NCI-H510A treated with DMSO at 0.1 percent for 48 hours (cell line): ENCODE measurements around the gene TBC1D22A.

Experiments
- DNase-seq: peaks from one replicate; lab custom pipeline; 2025; lab: John Stamatoyannopoulos, UW

Gene TBC1D22A

DNA sequence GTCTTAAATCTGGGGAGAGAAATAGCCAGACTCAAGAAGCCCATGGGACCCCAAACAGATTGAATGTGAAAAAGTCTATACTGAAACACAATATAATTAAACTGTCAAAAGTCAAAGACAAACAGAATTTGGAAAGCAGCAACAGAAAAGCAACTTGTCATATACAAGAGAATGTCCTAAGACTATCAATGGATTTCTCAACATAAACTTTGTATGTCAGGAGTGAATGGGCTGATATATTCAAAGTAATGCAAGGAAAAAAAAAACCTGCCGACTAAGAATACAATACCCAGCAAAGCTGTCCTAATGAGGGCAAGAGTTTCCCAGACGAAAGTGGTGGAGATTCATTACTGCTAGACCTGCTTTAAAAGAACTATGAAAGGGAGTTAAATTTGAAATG is 73.2 kb downstream of the TBC1D22A start:
- DNase-seq, result no peak

DNA sequence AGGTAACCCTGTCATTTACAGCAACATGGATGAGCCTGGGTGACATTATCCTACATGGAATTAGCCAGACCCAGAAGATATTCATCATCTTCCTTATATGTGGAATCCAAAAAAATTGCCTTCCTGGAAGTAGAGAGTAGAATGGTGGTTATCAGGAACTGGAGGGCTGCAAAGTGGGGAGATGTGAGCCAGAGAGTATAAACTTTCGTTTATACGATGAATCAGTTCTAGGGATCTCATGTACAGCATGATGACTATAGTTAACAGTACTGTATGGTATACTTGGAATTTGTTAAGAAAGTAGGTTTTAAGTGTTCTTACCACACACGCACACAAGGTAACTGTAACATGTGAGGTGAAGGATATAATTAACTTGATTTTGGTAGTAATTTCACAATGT is 79.1 kb downstream of the TBC1D22A start:
- no peak for DNase-seq

DNA sequence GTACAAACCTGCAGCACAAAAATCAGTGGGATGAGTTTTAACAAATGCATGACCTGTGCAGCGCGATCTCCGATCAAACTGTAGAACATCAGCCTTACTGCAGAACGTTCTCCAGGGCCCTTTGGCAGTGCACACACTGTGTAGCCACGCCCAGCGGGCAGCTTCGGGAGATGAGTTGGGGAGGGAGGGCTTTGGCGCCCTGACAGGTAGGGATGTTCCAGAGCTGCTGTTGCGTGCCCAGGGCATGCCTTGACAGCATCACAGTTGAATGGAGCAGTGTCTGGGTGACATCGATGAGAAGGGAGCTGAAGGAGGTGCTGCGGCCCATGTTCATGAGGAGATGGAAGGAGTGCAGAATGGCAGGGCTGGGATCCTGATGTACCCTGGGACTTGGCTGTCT is 80.2 kb downstream of the TBC1D22A start:
- peak; percentile 16 for DNase-seq

DNA sequence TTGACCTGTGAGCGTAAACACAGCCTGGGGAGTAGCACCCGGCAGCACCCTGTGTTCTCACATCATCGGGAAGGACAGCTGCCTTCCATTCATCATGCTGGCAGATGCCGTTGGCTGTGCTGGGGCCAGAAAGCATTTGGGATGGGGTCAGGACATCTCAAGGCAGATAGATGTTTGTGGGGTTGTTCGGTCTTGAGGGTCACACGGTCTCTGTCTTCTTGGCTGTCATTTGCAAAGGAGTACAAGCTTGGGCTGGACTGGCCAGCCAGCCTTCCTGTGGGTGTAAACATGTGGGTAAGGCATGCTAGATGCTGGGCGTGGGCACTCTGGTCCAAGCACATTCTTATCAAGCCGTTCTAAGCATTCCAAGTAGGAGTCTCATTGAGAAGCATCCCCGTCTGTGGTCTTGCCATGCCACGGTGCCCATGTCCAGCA is 81.4 kb downstream of the TBC1D22A start:
- no peak for DNase-seq

DNA sequence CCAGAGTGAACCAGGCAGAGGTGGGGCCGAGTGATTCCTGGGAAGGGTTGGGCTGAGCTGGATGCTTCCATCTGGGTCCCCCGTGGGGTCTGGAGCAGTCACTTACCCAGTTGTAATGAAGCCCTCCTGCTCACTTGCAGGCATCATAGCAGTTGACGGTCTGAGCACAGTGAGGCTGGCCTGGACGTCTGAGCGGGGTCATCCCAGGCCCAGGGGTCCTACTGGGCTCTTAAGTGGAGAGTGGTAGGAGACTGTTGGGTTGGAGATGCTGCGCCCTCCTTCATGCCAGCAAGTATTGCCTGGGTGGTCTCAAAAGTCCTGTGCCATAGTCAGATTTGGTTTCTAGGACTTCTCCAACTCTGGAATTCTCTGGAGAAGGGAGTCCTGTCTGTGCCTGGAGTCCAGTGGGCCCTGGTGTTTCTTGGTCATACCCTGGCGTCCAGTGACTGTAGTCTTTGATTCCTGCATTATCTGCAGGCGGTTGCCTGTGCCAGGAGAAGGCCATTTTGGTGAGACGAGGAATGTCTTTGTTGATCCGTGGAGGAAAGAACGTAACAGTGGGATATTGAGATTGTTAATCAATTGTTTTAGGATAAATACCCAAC is 82.3 kb downstream of the TBC1D22A start:
- no peak for DNase-seq

DNA sequence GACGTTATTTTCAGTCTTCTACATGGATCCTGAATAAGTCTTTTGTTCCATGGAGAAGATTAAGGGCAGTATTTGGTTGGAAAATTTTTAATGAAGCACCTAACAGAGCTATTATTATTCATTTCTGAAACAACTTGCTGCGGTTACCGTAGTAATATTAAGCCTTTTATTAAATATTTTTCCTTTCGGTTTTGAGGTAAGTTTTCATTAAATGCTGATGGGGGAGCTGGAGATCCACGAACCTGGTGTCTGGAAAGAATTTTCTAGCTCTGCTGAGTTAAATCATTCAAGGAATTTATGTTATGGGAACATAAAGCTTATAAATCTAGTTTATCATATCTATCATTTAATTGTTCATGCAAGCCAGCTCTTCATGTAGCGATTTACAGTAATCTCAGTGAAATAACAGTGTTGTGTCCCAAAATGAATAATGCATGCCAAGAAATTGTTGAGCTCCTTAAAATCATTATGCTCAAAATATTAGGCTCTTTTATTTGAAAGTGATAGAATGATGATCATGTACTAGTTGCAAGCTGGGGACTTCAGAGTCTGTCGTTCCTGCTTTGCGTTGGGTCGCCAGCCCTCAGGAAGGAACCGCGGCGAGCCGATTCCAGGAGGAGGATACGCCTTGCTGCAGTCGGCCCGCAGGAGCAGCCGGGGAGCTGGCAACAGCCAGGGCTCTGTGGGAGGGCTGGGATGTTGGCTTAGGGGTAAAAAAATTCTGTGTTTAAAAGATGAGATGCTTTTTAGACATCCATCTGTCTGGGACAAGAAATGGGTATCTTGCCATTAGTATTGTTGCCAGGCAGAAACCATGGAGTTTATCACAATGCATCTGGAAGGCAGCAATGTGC is 83.1 kb downstream of the TBC1D22A start:
- DNase-seq, result no peak

DNA sequence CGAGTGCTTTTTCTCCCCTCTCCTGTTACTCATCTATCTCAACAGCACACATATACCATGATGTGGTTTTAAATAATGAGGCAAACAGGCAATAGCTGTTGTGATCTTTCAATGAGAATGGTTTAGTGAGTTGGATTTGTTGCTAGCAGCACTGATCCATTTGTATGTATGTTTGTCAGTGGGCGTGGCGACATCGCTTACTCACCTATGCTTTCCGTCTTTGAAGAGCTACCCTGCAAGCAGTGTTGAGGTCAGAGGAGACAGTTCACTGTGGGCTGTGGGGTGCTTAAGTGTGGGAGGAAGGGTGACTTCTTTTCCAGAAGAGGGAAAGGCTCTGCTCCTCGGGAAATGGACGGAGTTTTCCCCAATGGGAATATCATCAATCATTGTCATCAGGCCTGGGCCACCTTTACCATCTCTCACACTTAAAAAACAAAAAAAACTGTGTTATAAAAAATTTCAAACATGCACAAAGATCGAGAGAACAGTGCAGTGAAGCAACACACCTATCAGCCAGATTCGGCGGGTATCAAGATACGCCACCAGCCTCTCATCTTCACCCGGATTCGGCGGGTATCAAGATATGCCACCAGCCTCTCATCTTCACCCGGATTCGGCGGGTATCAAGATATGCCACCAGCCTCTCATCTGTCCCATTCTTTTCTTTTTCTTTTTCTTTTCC is 83.8 kb downstream of the TBC1D22A start:
- DNase-seq, result no peak

DNA sequence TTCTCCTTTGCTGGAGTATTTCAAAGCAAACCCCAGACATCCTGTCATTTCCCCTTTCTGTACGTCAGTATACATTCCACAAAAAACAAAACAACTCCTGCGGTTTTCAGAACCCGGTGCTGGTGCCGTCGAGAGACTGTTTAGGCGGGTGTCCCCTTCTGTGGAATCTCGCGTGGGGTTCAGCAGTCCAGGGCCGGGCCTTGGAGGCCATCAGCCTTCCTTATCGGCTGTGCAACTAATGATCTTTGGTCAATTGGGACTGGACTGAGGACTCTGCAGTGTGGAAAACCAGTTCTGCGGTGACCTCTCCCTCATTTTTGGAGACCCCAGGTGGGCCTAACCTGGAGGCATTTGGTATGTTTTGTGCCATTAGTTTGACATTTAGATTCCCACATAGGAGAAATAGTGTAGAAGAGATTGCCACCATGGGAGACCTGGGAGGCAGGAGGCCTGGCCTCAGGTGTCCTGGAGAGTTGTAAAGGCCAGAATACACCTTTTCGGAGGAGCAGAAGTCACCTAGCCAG is 84.4 kb downstream of the TBC1D22A start:
- DNase-seq, result no peak

DNA sequence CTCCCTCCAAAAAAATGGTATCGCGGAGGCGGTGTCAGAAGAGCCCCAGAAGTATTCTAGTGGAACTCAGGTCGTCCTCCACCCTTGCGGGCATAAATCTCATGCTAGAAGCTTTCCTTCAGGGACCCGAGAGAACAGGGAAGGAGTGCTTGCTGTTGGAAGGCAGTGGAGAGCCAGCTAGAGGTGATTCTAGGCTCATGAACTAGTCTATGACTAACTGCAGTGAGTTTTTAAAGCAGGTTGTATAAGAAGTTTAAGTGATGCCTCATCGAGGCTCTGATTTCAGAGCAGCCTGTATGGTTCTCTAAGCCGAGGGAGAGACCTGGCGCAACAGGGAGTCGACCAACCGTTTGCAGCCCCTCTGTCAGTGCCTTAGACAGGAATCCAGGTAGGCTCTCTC is 85.7 kb downstream of the TBC1D22A start:
- DNase-seq, result no peak

DNA sequence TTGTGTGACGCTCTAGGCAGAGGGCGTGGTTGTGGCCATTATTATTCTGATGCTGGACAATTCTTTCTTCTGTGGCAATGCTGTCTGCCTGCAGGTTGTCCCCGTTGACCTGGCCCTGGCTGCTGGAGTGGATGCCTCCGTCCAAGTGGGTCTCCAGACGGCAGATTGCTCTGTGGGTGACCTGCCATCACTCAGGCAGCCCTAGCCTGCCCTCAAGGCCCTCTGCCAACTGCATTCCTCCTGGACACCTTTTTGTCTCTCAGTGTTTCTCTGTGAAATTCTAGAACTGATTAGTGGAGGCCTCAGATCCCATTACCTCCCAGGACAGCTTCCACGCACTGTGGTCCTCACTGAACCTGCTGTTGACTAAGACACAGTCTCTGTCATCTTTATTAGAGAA is 86.7 kb downstream of the TBC1D22A start:
- no peak for DNase-seq

DNA sequence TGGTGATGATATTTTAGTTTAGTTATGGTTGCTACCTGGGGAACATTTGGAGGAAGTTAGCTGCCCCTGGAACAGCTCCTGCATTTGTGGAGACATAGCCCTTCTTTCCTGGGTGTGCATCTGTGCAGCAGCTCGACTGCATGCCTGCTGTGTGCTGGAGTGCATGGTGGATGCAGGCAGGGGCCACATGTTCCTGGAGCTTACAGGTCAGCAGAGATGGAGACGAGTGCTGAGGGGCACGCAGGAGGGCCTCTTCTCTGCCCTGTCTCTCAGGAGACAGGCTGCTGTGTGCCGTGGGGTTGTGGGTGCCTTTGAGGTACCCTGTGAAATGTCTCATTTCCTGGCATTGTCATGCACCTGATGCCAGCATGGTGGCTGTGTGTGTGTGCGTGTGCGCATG is 87.5 kb downstream of the TBC1D22A start:
- no peak for DNase-seq

DNA sequence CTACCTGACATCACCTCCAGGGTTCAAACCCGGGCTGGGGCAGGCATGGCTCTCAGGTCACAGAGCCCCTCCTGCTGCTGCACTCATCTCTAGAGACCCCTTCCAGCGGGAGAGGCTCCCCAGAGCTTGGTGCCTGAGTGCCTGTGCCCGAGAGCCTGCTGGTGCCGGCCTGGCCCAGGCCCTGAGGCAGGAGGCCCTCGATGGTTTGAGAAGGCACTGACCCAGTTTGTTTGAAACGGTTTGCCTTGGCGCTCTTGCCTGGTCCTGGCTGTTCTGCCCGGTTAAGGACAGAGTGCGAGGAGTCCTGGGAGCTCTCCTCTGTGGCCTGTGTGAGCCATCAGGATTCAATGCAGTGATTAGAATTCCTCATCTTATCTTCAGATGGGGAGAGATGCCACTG is 88.9 kb downstream of the TBC1D22A start:
- DNase-seq, result no peak

DNA sequence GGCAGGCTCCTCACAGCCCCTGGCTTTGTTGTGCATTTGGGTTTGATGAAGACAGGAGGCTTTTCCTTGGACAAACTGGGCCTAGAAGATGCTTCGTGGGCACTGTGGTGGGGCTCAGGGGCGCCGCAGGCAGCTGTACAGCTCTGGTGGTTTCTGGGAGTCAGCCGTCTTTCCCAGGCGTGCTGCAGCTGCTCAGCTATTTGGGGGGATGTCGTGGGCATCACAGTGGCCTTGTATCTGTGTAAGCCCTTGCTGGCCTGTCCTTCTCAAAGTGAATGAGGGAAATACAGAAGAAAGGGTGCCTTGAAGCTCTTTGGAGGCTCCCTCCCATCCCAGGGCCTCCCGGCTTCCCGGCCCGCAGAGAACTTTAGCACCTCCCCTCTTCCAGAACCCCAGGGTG is 89.5 kb downstream of the TBC1D22A start:
- no peak for DNase-seq

DNA sequence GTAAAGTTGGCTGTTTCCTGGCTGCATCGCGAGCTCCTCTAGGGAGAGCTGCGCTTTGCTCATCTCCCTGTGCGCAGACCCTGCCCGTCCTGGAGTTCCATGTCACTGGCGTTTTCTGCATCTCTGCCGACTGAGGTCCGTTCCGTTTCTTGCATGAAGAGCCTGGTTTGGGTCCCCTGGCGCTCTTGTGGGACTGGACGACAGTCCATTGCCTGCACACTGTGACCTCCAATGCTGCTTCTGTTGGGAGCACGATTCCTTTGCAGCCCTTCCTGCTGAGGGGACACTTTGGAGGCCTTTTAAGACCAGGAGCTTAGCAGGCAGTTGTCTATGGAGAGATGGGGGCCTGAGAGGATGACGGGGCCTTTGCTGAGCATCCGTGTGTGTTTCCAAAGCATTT is 90.3 kb downstream of the TBC1D22A start:
- no peak for DNase-seq

DNA sequence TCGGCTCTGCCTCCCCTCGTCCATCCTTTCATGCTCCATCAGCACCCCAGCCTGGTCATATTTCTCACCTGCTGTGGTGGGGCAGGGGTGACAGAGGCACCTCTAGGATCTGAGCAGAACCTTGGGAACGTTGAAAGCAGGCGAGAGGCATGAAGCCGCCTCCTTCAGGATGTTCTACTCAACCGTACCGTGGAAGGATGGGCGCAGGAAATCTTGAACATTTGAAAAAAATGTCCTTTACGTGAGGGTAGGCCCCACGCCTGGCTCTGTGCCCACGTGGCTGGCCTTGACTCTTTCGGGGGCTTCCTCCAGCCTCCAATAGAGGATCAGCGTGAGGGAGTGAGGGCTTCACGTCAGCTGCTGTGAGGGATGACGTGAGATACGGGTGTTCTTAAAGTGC is 90.7 kb downstream of the TBC1D22A start:
- no peak for DNase-seq

DNA sequence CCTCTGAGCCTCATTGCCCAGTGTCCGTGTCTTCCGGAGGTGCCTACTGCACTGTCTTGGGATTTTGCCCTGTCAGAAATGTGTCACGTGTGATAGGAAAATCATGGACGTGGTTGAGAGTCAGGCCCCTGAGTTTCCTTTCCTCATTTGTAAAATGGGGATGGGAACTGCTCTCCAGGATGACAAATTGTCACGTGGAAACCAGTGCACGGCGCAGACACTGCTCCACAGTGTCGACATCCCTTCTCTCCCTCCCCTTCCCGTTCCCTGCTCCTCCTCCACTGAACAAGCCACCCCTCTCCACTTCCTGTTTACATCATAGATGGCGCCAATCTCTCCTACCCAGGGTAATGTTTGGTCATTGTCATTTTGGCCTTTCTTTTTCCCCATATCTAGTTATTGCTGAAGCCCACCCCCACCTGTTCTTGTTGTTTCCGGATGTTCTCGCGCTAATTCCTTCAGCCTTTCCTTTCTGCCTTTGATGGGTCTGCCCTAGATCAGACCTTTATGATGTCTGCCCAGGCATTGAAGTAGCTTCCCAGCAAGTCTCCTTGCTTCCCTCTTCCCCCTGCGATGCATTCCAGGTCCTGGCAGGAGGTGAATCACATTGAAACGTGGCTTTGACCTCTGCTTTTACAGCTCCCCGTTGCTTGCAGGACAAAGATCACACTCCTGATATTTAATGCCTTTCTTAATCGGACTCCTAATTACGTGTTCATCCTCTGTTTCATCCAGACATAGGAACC is 91.8 kb downstream of the TBC1D22A start:
- no peak for DNase-seq

DNA sequence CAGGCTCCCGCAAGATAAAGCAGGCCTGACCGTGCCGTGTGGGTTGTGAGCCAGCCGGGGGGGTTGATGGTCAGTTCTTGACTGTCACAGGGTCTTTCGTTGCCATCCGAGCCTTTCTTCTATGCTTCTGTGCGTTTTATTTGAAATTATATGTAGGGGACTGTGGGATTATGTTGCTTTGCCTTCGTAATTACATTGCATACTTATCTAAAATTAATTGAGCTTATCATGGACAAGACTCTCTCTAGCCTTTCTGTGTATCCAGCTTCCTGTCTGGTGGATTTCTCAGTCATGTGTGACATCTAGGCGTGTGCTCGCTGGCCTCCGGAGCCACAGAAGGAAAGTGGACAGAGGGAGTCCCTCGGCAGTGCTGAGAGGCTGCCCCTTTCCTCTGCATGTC is 93.2 kb downstream of the TBC1D22A start:
- DNase-seq, result no peak

DNA sequence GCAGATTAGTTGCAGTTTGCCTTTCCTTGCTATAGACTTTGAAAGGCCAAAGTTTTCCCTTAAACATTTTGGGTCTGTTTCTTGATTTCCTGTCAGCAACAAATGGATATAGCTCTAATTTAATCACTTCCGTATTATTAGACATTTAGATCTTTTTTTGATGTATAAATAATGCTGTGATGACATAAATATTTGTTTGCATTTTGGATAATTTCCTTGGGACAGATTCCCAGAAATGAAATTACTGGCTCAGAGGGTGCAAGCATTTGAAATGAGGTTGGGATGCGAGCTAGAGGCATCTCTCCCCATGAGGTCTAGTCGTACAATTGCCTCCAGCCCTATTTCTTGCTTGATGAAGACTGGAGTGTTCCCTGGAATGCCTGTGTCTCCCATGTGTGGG is 94.2 kb downstream of the TBC1D22A start:
- DNase-seq, result no peak

DNA sequence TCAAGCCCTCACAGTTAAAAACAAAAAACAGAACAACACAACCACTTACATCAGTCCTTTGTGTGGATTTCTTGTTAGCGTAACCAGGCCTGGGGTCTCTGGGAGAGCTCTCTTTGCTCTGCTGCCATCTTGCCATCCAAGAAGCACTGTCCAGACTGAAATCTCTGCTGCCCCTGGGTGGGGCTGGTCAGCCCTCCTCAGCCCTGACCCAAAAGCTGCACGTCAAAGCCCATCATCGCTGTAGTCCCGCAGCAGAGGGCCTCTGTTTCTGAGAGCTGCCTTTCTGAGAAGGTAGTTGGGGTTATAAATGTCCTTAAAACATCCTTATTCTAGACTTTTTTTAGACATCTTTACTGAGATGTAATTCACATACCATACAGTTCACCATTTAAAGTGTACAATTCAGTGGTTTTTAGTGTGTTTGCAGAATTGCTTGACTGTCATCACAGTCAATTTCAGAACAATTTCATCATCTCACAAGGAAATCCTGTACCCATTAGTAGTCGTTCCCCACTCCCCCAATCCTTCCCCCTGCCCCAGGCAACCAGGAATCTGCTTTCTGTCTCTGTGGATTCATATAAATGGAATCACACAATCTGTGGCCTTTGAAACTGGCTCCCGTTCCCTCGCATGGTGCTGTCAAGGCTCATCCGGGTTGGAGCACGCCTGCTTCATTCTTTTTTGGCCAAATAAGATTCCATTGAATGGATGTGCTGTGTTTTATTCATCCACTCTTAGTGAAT is 94.9 kb downstream of the TBC1D22A start:
- no peak for DNase-seq

DNA sequence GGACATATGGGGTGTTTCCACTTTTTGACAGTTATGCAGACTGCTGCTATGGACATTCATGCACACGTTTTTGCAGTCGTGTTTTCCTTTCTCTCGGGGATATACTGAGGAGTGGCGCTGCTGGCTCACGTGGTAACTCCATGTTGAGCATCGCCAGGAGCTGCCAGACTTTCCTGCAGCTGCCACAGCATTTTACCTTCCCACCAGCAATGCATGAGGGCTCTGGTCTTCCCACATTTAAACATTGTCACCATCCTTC is 95.4 kb downstream of the TBC1D22A start:
- no peak for DNase-seq

DNA sequence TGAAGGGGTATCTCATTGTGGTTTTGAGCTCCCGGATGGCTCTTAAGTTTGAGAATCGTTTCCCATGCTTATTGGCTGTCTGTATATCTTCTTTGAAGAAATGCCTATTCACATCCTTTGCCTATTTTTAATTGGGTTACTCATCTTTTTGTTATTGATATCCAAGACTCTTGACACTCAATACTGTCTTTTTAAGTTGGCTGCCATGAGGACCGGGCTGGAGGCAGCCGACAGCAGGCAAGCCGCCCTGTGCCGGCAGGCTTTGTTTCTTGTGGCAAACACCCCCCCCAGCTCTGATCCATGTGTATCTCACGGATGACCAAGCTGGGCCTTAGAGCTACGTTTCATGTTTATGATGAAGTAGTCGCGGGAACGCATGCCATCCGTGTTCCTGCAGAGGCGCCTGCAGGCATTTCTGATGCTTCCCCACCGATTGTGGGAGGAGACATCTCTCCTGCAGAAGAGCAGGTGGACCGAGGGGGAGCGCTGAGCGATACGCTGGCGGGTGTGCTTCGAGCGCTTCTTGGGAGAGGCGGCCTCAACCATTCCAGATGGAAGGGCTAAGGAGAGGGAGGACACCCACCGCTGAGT is 95.8 kb downstream of the TBC1D22A start:
- DNase-seq, result no peak
